HG03354 (cell line): Measurements from ENCODE around the gene SCARF1.
A peak's percentile ranks its signal among the peaks of the same experiment; 100 is the strongest.

Source experiments
- ATAC-seq: cut with Tn5 transposase; IDR thresholded peaks from one replicate; pipeline ENCODE4 v1.9.1; 2021; ENCODE audit warnings: mild to moderate bottlenecking; ENCODE audit not compliant: unreplicated experiment, poor library complexity, severe bottlenecking

Gene SCARF1

DNA sequence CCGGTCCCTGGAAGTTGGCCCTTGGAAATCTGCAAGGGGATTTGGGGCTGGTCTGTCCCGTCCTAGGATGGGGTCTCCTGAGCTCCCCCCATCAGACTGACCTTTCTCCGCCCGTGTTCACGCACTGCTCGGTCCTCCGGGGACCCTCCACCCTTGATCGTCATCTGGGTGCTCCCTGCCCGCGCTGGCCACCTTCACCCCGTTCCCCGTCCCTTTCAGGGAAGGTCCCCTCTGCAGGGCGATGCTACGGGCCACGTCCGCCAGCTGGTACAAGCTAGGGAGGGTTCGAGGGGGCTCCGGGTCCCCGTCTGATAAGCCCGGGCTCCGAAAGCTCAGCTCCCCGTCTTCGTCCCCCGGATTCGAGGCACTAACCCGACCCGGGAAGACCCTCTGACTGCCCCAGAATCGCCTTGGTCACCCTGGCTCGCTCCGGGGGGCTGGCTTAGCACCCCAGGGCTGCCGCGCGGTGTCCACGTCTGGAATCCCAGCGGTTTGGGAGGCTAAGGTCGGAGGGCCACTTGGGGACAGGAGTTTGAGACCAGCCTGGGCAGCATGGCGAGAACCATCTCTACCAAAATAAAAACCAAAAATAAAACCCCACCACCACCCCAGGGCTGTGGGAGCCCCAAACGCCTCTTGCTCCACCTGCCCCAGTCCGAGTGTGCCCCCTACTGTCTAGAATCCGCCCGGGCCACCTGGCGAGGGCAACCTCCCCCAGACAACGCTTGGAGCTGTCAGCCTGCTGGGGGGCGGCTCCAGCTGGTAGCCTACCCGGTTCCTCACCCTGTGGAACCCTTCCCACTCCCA, 15.8 kb downstream of the SCARF1 start:
- no peak for ATAC-seq

DNA sequence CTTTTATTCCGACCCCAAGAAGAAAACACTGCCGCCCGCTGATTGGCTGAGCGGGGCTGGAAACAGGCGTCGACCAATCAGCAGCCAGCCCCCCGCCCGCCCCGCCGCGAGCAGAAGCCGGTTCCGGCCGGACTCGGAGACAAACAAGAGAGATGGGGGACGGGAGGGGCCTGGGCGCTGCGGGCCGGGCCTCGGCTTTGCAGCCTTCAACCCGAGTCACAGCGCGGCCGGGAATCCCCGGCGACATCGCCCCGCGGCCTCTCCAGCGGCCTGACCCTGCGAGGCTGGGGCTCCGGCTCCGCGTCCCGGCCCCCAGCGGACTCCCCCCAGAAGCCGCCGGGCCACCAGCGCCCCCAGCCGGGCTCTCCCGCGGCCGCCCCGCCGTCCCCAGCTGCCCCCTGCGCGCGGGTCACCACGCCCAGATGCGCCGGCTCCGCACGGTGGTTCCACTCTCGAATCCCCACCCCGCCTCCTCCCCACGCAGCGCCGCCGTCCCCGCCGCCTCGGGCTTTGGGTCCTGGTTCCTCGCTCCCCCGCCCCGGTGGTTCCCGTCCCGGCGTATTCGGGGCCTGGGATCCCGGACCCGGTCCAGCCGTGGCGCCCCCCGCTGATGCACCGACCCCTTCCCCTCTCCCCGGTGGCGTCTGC, 16.6 kb downstream of the SCARF1 start:
- peak; percentile 65 for ATAC-seq

- peak; percentile 69 for ATAC-seq
Measured at GRCh38 chr17:1627982-1628855, 17.3 kb downstream of the SCARF1 start, which contains the start of gene SLC43A2. Gene SLC43A2, minus strand, starts transcription at chr17:1628834. Its CDS starts 960 bp downstream, at chr17:1627874.

DNA sequence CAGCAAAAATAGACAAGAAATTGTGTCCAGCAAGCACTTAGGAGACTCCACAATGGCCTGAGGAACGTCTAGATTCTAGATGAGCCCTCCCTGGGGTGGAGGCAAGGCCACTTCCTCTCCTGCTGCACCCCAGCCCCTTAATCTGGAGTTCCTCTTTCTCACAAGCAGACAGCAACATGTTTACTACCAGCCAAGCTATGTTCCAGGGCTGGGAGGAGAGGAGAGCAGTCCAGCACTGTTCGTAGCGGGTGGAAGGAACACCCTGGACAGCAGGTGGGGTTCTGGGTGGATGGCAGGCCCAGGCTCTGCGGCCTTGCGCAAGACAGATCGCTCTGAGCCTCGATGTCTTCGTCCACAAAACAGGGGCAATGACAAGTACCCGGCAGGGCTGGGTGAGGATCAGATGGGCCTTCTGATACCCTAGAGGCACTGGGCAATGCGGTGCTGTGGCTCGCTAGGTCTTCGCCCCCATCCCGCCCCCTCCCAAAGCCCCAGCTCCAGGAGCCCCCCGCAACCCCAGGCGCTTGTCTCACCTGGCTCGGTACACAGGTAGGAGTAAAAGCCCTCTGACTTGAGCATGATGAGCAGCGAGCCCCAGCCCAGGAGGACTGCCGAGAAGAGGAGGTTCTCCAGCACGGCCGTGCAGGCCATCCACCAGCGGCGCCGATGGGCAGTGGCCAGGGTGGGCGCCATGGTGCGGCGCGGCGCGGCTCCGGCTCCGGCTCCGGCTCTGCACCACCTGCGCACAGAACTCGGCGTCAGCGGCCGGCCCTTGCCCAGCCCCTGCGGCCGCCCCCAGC, 18.1 kb downstream of the SCARF1 start:
- no peak for ATAC-seq

GRCh38 chr17:1626333-1626732, 19.2 kb downstream of the SCARF1 start:
- ATAC-seq = no peak

GRCh38 chr17:1625581-1625980, 20.0 kb downstream of the SCARF1 start:
- ATAC-seq = no peak

DNA sequence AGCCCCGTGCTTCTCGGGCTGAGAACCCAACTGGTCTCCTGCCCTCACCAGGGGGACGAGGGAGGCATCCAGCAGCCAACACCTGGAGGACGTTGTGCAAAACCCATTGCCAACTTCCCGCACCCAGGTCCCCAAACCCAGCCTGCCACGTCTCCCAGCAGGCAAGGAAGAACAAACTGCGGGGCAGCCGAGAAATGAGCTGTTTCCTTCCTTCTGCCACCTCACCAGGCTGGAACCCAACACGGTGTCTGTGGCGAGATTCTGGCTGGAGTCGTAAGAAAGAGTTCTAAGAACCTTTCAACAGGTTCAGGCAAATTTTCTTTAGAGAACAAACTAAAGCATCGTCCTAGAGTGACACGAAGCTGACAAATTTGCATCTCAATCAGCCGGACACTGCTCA, 20.5 kb downstream of the SCARF1 start:
- no peak for ATAC-seq

DNA sequence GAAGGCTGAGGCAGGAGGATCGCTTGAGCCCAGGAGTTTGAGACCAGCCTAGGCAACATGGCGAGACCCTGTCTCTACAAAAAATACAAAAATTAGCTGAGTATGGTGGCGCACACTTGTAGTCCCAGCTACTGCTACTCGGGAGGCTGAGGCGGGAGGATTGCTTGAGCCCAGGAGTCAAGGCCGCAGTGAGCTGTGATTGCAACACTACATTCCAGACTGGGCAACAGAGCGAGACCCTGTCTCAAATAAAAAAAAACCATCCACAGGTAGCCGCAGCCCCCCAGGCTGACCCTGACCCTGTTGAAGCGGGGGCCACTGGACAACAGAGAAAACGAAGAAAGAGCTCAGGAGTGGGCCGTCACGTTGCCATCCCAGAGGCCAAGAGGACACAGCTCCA, 20.9 kb downstream of the SCARF1 start:
- ATAC-seq = no peak

DNA sequence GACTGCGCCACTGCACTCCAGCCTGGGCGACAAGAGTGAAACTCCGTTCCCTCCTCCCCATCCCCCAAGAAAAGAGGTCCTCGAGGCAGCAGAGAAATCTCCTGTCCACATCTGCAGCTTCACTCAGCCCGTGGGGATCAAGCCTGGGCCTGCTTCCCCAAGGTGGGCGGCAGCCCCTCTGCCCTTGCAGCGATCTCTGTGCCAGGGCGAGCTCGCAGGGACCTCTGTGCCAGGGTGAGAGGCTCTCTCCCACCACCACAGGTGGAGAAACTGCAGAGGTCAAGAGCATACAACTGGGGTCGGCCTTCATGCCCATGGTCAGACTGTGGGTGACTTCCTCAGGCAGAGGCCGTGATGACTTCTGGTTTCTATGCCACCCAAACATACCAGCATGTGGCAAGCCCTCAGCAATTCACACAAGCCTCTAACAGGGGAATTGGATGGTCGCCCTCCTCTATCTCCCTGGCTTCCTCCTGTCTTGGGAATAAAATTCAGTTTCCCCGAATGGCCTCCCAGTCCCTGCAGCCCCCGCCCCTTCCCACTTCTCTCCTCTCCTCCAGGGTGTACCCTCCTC, 22.4 kb downstream of the SCARF1 start:
- no peak for ATAC-seq

- no peak for ATAC-seq
Measured at GRCh38 chr17:1621273-1621954, 24.1 kb downstream of the SCARF1 start.

- ATAC-seq = no peak
Measured at GRCh38 chr17:1620486-1620885, 25.0 kb downstream of the SCARF1 start.

DNA sequence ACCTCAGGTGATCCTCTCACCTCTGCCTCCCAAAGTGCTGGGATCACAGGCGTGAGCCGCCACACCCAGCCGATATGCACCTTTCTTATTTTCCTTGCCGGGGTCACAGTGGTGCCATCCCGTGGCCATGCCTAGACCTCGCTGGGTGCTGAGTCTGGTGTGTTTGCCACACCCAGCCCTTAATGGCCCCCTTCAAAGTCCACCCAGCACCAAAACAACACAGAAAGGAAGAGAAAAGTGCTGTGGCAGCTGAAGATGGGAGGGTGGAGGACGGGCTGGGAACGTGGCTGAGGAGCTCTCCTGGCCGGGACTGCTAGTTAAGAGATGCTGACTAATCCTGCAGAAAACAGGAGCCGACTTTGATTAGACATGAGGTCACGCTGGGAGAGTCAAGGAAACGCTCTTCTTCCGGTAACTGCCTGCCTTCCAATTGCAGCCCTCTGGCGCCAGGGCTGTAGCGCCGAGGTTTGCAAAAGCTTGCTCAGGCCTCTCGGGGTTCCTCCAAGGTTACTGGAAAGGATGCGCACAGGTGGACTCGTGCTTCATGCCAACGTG, 27.8 kb downstream of the SCARF1 start:
- no peak for ATAC-seq

GRCh38 chr17:1616101-1616500, 29.4 kb downstream of the SCARF1 start:
- no peak for ATAC-seq

DNA sequence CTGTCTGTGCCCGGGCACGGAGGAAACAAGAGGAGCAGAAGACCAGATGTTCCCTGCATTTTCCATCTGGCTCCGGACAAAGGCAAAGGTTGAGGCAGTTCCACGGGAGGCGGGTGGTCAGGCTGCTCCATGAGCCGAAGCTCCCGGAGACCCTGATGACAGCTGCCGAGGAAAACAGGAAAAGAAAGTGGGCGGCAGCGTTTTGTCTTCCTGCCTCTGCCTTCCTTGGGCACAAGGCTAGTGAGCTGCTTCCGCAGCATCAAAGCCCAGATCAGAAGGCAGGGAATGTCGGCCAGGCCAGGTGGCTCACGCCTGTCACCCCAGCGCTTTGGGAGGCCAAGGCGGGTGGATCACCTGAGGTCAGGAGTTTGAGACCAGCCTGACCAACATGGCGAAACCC, 33.1 kb downstream of the SCARF1 start:
- ATAC-seq = no peak

- no peak for ATAC-seq
Measured at GRCh38 chr17:1611715-1612114, 33.8 kb downstream of the SCARF1 start.

DNA sequence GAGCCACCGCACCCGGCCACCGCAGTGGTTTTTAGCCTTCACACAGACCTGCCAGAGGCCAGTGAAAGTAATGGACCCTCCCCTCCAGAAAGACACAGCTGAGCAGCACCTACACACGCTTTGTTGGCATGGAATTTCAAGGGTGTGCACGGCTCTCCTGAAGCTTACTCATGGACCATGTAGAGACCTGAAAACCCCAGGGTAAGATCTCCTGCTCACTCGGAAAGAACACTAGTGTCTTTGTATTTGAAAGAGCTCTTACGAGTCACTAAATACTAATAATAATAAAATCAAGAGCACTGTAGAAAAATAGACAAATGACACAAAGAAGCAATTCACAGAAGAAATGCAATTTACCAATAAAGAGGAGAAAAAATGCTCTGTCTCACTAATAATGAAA, 36.9 kb downstream of the SCARF1 start:
- ATAC-seq = no peak

GRCh38 chr17:1607971-1608320, 37.6 kb downstream of the SCARF1 start:
- no peak for ATAC-seq

- no peak for ATAC-seq
Measured at GRCh38 chr17:1606352-1606985, 39.1 kb downstream of the SCARF1 start.
